ENCODE measurements around the gene RASGRP4. TPM values are rescaled to one million over a fixed set of nuclear protein-coding genes. Genes with fewer than 3 reads are reported as not detected.

RASGRP4 gene
- total RNA-seq, 2 donors from 2014 or later, result 3.6 to 16.9 TPM

GRCh38 chr19:38452430-38453366, 26.7 kb upstream of the RASGRP4 start:
- Histone ChIP-seq H3K27ac (no peak overlapping the region), H3K36me3 (no peaks in the 10 kb centered on the region), H3K4me3 (no peak overlapping the region), H3K27me3 (replicated peaks; ENCODE audit: insufficient read depth) (no peaks in the 10 kb centered on the region), H3K4me1 (ENCODE audit: control insufficient read depth in 1 of 2, low read depth in 2 of 2) (no peaks in the 10 kb centered on the region), H3K9me3 (no peaks in the 10 kb centered on the region)
- no peak for TF ChIP-seq CTCF (IDR thresholded peaks at IDR 0.05)
- no peak for DNase-seq (ENCODE audit: low spot score)
- no peak for ATAC-seq (ENCODE audit: insufficient number of reproducible peaks, low FRiP score, low read depth)

DNA sequence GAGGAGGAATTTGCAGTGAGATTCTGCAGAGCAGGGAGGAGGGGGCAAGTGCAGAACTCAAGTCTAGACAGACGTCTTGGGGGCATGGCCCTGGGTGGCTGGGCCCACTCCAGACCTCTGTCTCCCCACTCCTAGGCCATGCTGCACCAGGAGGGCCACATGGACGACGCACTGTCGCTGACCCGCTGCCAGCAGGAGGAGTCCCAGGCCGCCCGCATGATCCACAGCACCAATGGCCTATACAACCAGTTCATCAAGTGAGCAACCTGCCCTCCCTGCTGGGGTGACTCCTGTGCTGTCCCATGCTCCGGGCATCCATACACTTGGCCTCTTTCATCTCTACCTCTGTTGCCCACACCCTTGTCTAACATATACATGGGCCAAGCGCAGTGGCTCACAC, 25.6 kb upstream of the RASGRP4 start:
- DNase-seq (ENCODE audit: low spot score), result no peak
- no peak for ATAC-seq (ENCODE audit: insufficient number of reproducible peaks, low FRiP score, low read depth)

DNA sequence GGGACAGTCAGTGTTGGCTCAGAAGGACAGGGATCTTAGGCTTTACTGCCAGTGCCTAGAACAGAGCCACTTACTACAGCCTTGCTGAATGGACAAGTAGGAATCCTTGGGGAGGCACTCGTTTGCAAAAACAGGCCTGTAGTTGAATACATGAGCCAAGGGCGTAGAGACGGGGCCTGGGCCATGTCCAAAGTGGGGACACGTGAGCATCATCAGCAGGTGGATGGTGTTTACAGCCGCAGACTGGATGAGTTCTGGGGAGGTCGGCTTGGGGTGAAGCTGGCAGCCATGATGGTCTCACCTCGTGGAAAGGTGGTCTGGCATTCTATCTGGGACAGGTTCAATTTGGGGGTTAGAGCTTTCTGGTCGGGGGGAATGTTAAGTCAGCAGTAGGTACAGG, 25.0 kb upstream of the RASGRP4 start:
- Histone ChIP-seq H3K9me3 (no peaks in the 10 kb centered on the region), H3K27me3 (replicated peaks; ENCODE audit: insufficient read depth) (no peaks in the 10 kb centered on the region), H3K27ac (no peak overlapping the region), H3K4me1 (ENCODE audit: control insufficient read depth in 1 of 2, low read depth in 2 of 2) (no peaks in the 10 kb centered on the region), H3K4me3 (no peak overlapping the region), H3K36me3 (no peaks in the 10 kb centered on the region)
- ATAC-seq (ENCODE audit: insufficient number of reproducible peaks, low FRiP score, low read depth), result no peak
- DNase-seq (ENCODE audit: low spot score), result no peak
- TF ChIP-seq CTCF (IDR thresholded peaks at IDR 0.05), result no peak

More for the DNA sequence above, 25.6 kb upstream of the RASGRP4 start:
- Histone ChIP-seq H3K4me3 (no peak overlapping the region), H3K36me3 (no peaks in the 10 kb centered on the region), H3K9me3 (no peaks in the 10 kb centered on the region), H3K27ac (no peak overlapping the region), H3K27me3 (replicated peaks; ENCODE audit: insufficient read depth) (no peaks in the 10 kb centered on the region), H3K4me1 (ENCODE audit: control insufficient read depth in 1 of 2, low read depth in 2 of 2) (no peaks in the 10 kb centered on the region)
- no peak for TF ChIP-seq CTCF (IDR thresholded peaks at IDR 0.05)

DNA sequence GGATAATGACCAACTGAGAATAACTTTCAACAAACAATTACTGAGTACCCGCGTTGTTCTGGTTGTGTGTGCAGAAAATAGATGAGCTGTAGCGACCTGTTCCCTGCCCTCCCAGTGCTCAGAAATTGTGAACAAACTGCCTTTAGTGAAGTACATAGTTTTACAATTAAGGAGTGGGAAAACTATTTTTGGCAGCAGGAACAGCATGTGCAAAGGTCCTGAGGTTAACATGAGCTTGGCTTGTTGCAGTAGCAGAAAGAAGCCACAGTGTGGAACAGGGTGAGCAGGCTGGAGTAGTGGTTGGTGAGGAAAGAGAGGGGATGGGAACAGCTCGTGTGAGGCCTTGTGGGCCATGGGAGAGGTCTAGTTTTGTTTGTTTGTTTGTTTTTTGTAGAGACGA, 23.5 kb upstream of the RASGRP4 start:
- DNase-seq (ENCODE audit: low spot score) (no peak), ATAC-seq (ENCODE audit: insufficient number of reproducible peaks, low FRiP score, low read depth) (no peak)
- no peak overlapping the region for H3K4me3 ChIP-seq
- TF ChIP-seq CTCF (IDR thresholded peaks at IDR 0.05), result no peak
- H3K4me1 ChIP-seq (ENCODE audit: control insufficient read depth in 1 of 2, low read depth in 2 of 2), result no peaks in the 10 kb centered on the region
- no peaks in the 10 kb centered on the region for H3K9me3 ChIP-seq
- H3K27me3 ChIP-seq (replicated peaks; ENCODE audit: insufficient read depth), result no peaks in the 10 kb centered on the region
- no peaks in the 10 kb centered on the region for H3K36me3 ChIP-seq
- no peak overlapping the region for H3K27ac ChIP-seq

DNA sequence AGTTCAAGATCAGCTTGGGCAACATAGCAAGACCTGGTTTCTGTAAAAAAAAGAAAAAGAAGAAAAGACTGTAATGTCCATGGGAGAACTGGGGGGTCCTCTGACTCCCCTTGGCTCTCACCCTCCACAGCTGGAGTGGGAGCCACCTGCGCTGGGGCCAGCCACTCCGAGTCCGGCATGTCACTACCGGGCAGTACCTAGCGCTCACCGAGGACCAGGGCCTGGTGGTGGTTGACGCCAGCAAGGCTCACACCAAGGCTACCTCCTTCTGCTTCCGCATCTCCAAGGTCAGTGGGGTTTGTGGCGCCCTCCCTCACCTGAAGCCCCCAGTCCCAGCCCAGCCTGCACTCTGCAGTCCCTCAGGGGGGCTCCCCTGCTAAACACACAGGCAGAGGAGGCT, 22.2 kb upstream of the RASGRP4 start:
- TF ChIP-seq CTCF (IDR thresholded peaks at IDR 0.05), result no peak
- H3K4me1 ChIP-seq (ENCODE audit: control insufficient read depth in 1 of 2, low read depth in 2 of 2), result no peaks in the 10 kb centered on the region
- no peaks in the 10 kb centered on the region for H3K27me3 ChIP-seq (replicated peaks; ENCODE audit: insufficient read depth)
- no peak overlapping the region for H3K4me3 ChIP-seq
- H3K9me3 ChIP-seq, result no peaks in the 10 kb centered on the region
- no peaks in the 10 kb centered on the region for H3K36me3 ChIP-seq
- no peak overlapping the region for H3K27ac ChIP-seq
- ATAC-seq (ENCODE audit: insufficient number of reproducible peaks, low FRiP score, low read depth), result no peak
- DNase-seq (ENCODE audit: low spot score), result no peak

All from thoracic aorta (tissue), 2 donors.